HG02678 (cell line): ENCODE measurements around the gene TRIM2.

ENCODE experiments used
- ATAC-seq: cut with Tn5 transposase; IDR thresholded peaks from one replicate; pipeline ENCODE4 v1.9.1; 2021; ENCODE audit warnings: mild to moderate bottlenecking, moderate library complexity; ENCODE audit not compliant: unreplicated experiment

TRIM2 gene

DNA sequence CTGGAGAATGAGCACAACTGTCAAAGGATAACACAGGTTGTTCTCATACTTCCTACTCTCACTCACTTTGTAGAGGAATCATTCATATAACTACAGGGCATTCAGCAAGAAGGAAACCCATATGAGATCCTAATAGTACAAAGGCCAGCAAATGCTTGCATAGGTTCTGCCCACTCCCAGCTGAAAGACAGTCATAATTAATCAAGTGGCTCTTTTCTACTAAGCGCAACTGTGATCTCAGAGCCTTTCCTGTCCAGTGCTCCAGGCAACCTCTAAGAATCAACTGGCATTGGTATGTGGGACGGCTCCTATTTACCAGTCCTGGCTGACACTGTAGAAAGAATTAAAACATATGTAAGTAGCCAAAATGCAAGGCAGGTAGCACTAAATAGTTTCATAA lies 121.3 kb downstream of the TRIM2 start:
- ATAC-seq: no peak

DNA sequence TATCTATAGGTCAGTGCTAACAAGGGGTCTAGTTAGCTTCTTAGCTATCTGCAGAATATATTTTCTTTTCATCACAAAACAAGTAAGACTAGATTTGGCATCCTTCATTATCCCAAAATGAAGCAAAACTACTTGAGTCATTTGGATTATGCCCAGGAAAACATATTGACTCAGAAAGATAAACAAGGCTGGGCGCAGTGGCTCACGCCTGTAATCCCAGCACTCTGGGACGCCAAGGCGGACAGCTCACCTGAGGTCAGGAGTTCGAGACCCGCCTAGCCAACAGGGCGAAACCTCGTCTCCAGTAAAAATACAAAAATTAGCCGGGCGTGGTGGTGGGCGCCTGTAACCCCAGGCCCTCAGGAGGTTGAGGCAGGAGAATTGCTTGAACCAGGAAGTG lies 122.3 kb downstream of the TRIM2 start:
- no peak for ATAC-seq

DNA sequence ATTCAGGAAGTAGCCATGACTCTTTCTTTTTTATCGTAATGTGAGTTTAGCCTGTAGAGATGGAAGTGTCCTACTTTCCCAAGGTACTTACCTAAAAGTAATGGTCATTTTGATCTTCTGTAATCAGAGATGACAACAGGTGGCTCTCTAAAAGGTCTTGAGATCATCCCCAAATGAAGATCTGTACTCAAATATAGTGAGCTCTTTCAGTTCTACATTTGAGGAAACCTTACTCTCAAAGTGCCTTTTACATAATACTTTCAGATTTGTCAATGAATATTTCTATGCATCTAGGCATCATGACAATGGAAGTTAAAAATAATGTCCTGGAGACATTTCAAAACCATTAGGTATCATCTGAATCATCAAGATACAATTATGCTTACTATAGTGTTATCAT lies 123.0 kb downstream of the TRIM2 start:
- peak; percentile 49 for ATAC-seq

DNA sequence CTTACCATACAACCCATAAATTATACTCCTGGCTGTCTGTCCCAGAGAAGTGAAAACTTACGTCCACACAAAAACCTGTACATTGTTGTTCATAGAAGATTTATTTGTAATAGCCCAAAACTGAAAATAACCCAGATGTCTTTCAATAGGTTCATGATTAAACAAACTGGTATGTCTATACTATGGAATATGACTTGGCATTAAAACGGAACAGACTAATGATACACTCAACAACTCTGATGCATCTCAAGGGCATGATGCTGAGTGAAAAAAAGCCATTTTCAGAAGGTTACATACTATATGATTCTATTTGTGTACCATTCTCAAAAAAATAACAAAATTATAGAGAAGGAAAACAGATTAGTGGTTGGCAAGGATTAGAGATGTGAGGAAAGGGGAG lies 128.7 kb downstream of the TRIM2 start:
- ATAC-seq: no peak

DNA sequence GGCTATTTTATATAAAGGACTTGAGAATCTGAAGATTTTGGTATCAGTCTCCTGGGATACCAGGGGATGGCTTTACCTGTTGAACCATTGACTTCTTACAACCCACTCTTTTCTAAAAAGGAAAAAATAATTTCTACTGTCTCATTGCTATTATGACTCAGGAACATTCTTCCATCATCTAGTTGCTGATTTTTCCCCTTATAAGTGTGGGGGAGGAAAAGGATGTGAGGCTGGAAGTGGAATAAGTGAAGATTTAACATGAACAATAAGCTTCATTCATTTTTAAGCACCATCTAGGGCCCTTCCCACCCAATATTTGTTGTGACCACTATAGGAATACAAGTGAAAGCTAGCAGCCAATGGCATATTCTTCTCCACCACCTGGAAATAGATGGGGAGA lies 129.6 kb downstream of the TRIM2 start:
- no peak for ATAC-seq

DNA sequence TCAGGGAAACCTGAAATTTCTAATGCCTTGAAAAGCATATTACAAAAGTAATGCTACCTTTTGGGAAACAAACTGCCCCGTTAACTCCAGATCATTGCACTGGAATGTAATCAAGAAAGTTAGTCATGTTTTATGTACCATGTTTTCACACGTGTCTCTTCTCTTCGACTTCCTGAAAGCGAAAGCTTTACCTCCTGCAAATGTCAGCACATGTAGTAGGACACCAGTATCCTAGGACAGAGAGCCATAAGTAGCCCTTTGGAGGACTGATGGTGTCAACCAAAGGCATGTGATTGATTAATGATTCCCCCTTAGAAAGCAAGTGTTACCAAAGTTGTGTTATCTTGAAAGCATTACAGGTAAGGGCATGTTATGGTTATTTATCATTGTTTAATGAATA lies 131.4 kb downstream of the TRIM2 start:
- no peak for ATAC-seq

DNA sequence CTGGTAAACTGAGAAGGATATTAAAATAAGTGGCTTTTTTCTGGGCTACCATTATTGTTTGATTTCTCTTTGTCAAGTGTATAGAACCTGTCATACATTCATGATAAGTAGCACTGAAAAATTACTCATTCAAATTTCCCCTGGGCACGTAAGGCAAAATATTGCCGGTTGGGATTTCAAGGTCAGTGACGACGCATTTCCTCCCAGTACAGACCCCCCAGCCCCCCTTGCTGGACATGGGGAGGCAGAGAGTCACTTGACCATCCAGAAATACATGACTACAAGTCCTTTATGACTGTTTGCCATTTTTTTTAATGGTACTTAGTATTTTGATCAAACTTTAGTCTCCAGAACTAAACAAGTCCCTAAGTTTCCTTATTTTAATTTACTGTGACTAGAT lies 133.4 kb downstream of the TRIM2 start:
- ATAC-seq: no peak

DNA sequence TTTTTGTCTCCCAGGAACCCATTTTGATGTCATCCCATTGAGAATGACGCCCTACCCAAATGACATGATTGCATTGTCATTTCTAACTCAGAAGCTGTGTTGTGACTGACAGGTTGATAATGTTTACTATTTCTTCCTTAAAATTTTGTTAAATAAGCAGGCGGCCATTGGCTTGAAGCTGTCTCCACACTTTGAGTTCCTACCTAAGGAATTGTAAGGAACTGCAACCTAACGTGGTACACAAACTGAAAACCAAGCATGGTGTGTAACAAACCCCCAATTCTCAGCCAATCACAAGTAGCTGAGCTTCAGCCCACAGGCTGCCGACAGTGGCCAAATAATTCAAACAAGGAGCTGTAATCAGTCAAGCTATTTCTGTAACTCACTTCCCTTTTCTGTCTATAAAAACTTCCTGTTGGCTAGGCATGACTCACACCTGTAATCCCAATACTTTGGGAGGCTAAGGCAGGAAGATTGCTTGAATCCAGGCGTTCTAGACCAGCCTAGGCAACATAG lies 137.4 kb downstream of the TRIM2 start:
- no peak for ATAC-seq

DNA sequence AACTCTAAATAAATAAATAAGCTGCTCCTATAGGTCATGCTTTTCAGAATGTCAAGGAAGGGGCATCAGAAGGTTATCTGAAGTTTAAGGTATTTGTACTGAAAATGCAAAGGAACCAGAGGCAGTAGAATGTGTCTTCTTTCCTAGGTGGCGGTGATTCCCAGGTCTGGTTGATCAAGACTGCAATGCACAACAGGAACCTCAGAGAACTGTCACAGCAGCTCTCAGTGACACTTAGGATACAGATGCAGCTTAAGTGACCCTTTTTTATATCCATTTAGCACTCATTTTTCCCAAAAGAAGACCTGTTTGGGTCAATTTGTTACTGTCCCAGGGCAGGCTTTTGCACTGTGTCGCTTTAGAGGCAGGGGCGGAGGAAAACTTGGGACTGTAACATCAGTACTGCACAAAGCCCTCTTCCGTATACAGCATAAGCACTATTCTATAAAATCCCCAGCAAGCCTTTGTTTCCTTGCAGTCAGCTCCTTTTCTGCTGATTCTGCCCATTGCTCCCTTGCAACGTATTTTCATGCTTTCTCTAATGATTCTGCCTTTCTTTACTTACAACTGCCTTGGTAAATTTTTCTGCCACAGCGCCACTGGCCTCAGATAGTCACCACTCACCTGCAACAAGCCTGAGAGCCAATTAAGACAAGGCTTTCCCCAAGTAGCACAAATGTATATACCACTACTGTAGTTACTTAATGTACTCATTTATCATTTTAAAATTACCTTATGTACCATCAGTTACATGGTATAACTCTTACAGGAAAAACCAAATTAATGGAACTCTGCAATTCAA lies 138.7 kb downstream of the TRIM2 start:
- no peak for ATAC-seq

DNA sequence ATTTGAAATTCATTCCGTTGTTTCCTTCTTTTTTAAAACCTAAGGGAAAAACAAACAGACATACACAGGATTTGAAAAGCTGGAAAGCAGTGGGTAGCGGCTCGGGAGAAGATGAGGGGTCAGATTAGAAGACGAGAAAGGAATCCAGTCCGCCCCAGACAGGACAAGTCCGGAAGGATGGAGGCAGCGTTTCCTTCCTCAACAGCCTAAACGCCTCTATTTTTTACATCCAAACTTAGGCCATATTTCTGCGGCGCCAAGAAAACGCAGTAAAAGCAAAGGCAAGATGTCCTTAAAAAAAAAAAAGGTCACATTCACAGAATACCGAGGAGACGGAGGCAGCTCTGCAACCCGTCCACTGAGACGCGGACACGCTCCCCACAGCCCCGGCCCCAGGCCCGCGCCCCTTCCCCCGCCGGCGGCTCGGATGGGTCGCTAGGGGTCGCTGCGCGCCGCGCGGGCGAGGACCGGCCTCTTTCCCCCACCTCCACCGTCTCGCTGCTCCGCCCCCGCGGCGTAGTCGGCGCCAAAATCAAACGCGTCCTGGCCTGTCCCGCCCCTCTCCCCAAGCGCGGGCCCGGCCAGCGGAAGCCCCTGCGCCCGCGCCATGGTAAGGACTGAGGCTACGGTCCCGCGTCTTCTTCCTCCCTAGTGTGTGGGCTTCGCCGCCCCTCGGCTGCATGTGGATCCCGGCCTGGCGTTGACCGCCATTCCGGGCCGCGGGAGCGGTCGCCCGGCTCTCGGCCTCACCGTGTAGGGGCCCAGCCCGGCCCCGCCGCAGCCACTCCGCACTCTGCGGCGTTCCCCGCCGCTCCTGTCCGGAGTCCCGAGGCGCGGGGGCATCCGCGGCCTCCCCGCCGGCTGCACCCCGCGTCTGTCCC lies 140.1 kb downstream of the TRIM2 start, which contains the start of gene MND1:
Gene MND1 (plus strand): TSS at position 558 of the 881 bp plus-strand sequence. CDS start 50 bp downstream, at position 608.
- ATAC-seq: peak; percentile 80

DNA sequence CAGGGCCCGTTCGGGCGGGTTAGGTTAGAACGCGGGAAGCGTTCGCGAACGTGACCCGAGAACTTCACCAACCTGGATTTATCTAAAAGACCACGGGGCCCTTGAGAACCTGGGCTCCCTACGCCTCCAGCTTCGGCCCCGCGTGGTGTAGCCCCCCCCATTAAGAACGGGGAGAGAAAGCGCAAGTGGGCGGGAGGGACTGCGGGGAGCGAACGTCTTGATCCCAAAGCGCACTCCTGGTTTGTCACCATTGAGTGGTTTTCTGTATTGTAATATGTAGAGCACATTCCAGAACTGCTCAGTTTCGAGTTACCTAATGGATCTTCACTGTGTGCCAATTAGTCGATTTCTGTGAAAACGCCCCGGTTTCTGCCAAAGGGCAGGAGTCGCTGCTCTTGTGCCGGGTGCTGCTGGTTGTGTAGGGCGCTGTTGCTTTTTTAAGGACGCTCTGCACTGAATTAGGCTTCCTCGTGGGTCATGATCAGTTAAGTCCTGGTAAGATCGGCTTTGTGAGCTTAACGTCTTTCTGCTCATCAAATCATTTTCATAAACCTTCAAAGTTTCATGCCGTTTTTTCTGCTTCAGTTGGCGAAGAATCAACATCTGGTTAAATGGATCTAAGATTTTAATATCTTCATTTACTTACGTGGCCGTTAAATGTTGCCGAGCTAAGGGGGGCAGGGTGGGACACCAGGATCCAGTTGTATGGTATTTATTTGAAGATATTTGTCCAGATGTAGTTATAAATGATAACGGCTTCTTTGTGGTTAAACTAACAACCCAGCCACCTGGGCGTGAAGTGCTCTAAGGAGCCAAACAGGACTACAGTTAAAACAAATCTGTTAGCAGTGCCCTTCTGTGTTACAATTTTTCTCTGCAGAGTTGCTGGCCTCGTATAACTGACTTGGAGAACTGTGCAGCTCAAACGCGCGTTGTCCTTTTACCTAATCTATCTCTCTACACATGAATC lies 141.1 kb downstream of the TRIM2 start:
- peak; percentile 30 for ATAC-seq

DNA sequence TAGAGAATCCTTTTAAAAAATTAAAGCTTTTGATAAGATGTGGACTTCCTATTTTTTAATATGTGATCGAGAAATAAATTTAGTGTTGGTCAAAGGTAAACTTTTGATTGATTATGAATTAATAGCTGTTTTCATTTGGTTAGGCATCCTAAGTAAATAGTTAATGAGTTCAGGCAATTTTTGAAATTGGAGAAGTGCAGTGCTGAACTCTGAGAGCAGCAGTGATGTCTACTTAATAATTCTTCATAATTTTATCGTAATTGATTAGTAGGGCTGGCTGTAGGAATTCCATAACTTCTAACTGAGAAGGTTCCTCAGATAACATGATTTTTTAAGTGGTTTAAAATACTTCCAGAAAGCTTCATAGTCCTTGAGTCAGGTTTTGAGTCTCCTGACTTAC lies 141.8 kb downstream of the TRIM2 start:
- ATAC-seq: no peak

DNA sequence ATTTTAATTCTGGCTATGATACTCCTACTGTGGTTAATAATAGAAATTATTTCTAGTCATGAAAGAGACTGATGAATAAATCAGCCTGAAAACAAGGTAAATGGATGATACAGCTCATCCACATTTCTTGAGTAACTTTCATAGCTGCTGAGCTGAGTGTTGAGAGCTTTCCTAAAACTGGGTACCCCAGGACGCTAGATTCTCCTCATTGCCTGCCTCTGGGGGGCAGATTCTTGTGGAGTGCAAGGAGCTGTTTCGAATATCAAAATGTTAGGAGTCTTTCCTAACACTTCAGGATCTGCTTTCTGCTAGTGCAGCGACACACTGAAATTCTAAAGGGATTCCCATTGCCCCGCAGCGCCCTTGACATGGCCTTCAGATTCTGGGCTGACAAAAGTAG lies 142.3 kb downstream of the TRIM2 start:
- no peak for ATAC-seq

DNA sequence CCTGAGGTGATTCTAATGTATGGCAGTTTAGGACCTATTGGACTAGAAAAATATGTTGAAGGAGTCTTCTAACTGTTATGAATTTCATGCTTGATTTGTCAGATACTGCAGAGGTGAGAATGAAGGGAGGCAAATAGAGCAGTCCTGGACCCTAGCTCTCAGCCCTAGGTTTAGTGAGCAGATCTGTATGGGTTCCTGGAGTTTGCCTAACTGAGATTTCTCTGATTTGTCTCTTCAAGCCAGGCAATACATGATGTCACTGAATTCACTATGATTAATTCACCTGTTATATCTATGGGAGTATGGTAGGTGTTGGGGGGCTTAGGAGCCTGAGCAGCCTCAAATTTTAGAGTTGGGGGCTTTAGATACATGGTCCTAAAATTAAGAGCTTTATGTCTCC lies 142.9 kb downstream of the TRIM2 start:
- ATAC-seq: no peak

DNA sequence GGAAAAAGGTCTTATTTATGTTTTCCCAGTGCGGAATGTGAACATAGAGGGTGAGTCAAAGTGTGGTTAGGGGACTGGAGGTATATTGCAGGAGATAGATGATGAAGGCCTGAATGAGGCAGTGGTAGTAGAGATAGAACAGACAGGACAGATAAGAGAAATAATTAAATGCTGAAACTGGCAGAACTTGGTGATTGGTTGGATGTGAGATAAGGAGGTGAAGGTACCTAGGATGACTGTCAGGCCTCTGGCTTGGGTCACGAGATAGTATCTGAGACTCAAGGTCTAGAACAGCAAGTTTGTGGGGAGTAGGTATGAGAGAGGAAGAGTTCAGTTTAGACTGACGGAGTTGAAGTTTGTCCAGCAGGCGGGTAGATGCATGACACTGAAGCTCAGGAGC lies 143.8 kb downstream of the TRIM2 start:
- no peak for ATAC-seq

DNA sequence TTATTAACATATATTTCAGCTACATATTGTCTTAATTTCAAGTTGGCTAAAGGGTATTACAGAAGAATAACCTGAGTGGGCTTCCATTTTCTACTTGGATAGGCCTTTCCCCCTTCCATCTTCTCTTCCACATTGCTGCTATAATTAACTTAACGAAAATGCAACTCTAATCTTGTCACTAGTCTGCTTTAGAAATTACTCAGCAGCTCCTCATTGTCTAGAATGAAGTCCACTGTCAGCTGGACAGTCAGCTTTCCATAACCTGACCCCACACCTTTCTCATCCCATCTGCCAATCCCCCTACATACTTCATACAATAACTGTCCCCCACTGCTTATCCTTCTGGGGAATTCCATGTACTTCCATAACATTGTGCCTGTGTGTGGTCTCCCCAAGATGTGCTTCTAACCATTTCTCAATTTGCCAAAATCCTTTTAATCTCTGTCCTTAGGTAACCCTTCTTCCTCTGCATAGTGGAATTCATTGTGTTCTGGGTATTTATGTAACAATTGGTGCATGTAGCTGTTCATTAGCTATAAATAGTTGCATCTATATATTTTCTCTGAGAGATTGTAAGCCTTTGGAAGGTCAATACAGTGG lies 145.1 kb downstream of the TRIM2 start:
- ATAC-seq: no peak

DNA sequence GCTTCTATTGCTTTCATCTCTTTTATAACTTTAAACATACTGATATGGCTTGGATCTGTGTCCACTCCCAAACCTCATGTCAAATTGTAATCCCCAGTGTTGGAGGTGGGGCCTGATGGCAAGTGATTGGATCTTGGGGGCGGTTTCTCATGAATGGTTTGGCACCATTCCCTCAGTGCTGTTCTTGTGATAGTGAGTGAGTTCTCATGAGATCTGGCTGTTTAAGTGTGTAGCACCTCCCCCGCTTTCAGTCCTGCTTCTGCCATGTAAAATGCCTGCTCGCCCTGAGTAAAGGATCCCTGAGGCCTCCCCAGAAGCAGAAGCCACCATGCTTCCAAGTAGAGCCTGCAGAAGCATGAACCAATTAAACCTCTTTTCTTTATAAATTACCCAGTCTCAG lies 157.9 kb downstream of the TRIM2 start:
- no peak for ATAC-seq

DNA sequence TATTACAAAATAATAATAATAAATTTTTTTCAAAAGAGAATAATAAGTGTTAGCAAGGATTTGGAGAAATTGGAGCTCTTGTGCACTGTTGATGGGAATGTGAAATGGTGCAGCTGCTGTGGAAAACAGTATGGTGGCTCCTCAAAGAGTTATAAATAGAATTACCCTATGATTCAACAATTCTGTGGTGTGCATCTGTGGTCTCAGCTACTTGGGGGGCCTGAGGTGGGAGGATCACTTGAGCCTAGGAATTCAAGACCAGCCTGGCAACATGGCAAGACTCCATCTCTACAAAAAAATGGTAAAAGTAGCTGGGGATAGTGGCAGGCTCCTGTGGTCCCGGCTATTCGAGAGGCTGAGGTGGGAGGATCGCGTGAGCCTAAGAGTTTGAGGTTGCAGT lies 159.8 kb downstream of the TRIM2 start:
- no peak for ATAC-seq

DNA sequence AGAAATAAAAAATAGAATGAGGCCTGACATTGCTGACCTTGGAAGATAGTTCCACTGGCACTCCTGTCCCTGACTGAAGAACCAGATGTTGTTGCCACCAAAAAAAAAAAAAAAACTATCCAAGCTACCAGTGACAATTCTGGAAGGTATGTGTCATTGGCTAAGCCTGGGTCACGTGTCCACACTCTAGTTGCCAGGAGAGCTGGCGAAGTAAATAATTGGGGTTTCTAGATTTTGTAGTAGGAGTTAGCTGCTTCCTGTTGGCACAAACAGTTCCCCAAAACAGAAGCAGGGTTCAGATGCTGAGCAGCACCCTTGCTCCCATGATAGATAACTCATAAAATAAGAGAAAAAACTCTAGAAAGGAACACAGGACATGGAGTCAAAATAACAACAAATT lies 160.8 kb downstream of the TRIM2 start:
- ATAC-seq: no peak

DNA sequence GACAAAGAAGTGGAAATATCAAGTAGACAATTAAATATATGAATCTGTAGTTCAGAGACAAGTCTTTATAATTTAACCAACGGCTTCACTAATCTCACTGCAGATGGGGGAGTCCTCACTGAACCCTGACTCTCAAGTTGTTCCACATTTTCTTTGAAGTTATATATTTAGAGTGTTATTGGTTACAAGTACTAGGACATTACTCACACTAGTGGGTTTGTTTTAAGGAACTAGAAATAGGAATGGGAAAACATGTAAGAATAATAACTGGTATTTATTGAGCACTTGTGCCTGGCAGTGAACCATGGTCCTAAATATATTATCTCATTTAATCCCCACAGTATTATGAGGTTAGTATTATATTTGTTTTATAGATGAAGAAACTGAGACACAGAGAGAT lies 162.2 kb downstream of the TRIM2 start:
- ATAC-seq: no peak
